C4-2B (cell line): ENCODE data around the gene C14orf119.

Experiments
- ZFX ChIP-seq: fragments of 450-650 bp; IDR thresholded peaks from 2 replicates; pipeline ENCODE4 v1.6.1; 2017
- TF ChIP-seq, protein P1 (sequence below): fragments of 450-650 bp; conservative IDR thresholded peaks from 2 replicates; pipeline ENCODE4 v1.5.1; 2017; ENCODE audit warnings: mild to moderate bottlenecking

DNA sequence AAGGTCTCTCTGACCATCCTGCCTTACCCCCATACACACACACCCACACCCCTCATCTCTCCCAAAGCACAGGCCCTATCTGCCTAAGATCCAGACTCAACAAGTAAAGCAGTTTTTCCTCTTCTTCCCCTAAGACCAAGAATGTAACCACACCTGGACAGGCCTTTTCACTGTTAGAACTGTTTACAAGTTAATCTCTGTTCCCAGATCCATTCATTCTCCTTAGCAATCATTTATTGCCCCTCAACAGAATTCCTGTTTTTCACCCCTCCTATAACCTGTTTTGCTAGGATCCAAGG lies 11.4 kb downstream of the C14orf119 start:
- TF ChIP-seq, protein P1, sequence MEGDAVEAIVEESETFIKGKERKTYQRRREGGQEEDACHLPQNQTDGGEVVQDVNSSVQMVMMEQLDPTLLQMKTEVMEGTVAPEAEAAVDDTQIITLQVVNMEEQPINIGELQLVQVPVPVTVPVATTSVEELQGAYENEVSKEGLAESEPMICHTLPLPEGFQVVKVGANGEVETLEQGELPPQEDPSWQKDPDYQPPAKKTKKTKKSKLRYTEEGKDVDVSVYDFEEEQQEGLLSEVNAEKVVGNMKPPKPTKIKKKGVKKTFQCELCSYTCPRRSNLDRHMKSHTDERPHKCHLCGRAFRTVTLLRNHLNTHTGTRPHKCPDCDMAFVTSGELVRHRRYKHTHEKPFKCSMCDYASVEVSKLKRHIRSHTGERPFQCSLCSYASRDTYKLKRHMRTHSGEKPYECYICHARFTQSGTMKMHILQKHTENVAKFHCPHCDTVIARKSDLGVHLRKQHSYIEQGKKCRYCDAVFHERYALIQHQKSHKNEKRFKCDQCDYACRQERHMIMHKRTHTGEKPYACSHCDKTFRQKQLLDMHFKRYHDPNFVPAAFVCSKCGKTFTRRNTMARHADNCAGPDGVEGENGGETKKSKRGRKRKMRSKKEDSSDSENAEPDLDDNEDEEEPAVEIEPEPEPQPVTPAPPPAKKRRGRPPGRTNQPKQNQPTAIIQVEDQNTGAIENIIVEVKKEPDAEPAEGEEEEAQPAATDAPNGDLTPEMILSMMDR: no peak
- no peak for TF ChIP-seq ZFX
